SU-DHL-6 (cell line): Measurements from ENCODE around the gene TPK1.

ENCODE experiments used
- H2AFZ ChIP-seq: fragments of 200-600 bp; sonication (generic); 2 replicates; pipeline ENCODE4 v1.6.1; 2014; ENCODE audit warnings: low read depth, mild to moderate bottlenecking, moderate library complexity, mixed read lengths, antibody characterized with exemption, low read length; ENCODE audit not compliant: severe bottlenecking
- H3F3A ChIP-seq: fragments of 200-600 bp; shearing (Covaris generic); 2 replicates; pipeline ENCODE4 v1.6.0; 2016; ENCODE audit warnings: antibody characterized with exemption, mild to moderate bottlenecking; ENCODE audit not compliant: insufficient read depth
- H3K27ac ChIP-seq: fragments of 200-600 bp; sonication (generic); 2 replicates; pipeline ENCODE4 v1.5.1; 2016; ENCODE audit warnings: low read depth, mild to moderate bottlenecking, low read length, moderate library complexity, mixed read lengths
- H3K27me3 ChIP-seq: fragments of 200-600 bp; sonication (generic), shearing (Covaris generic); 2 replicates; pipeline ENCODE4 v1.6.0; 2014; ENCODE audit warnings: mild to moderate bottlenecking, low read length
- H3K36me3 ChIP-seq: fragments of 200-600 bp; sonication (generic); 2 replicates; pipeline ENCODE4 v1.6.1; 2014; ENCODE audit warnings: mild to moderate bottlenecking, low read length, mixed read lengths
- H3K4me2 ChIP-seq: fragments of 300-600, 200-600 bp; shearing (Covaris generic), sonication (generic); 2 replicates; pipeline ENCODE4 v1.6.0; 2014; ENCODE audit warnings: low read length, low read depth, mild to moderate bottlenecking; ENCODE audit not compliant: poor library complexity, severe bottlenecking
- H3K4me3 ChIP-seq: fragments of 200-600 bp; sonication (generic); 2 replicates; pipeline ENCODE4 v1.5.1; 2014; ENCODE audit warnings: antibody characterized with exemption, low read length, mild to moderate bottlenecking, mixed read lengths; ENCODE audit not compliant: insufficient read depth, poor library complexity, severe bottlenecking
- H3K79me2 ChIP-seq: fragments of 200-600 bp; sonication (generic); 2 replicates; pipeline ENCODE4 v1.6.1; 2014; ENCODE audit warnings: mild to moderate bottlenecking, low read length, moderate library complexity; ENCODE audit not compliant: insufficient read depth
- H3K9ac ChIP-seq: fragments of 200-600 bp; sonication (generic); 2 replicates; pipeline ENCODE4 v1.7.0; 2014; ENCODE audit warnings: mild to moderate bottlenecking, low read length
- H3K9me2 ChIP-seq: fragments of 200-600 bp; sonication (generic); replicated peaks from 2 replicates; pipeline ENCODE4 v1.6.1; 2014; ENCODE audit warnings: low read length; ENCODE audit not compliant: insufficient read depth
- H3K9me3 ChIP-seq: fragments of 200-600 bp; sonication (generic); 2 replicates; pipeline ENCODE4 v1.6.1; 2014; ENCODE audit warnings: low read length, mixed read lengths; ENCODE audit not compliant: insufficient read depth
- H4K20me1 ChIP-seq: fragments of 200-600 bp; sonication (generic); 2 replicates; pipeline ENCODE4 v1.6.1; 2014; ENCODE audit warnings: low read depth, mild to moderate bottlenecking, antibody characterized with exemption, low read length, moderate library complexity, mixed read lengths
- CTCF ChIP-seq: fragments of 200-600 bp; sonication (generic); IDR thresholded peaks from one replicate; pipeline ENCODE4 v1.5.1; 2017; ENCODE audit warnings: antibody characterized with exemption, mild to moderate bottlenecking, low read length, moderate library complexity; ENCODE audit not compliant: insufficient read depth, poor library complexity, severe bottlenecking
- EZH2phosphoT487 ChIP-seq: fragments of 200-600 bp; sonication (generic), shearing (Covaris generic); conservative IDR thresholded peaks from 2 replicates; pipeline ENCODE4 v1.6.1; 2018; ENCODE audit warnings: mild to moderate bottlenecking, antibody characterized with exemption, low read length, moderate library complexity, mixed read lengths

Gene TPK1

GRCh38 chr7:144531181-144531580 lies 304.7 kb downstream of the TPK1 start:
- Histone ChIP-seq H3K9me3 (no peaks in the 10 kb centered on the region), H3K4me2 (no peak overlapping the region), H4K20me1 (no peaks in the 10 kb centered on the region), H3K27ac (no peak overlapping the region), H3K27me3 (no peaks in the 10 kb centered on the region), H3K9me2 (no peaks in the 10 kb centered on the region), H3F3A (no peaks in the 10 kb centered on the region), H2AFZ (no peak overlapping the region), H3K4me3 (no peak overlapping the region), H3K9ac (no peak overlapping the region), H3K79me2 (no peaks in the 10 kb centered on the region), H3K36me3 (no peaks in the 10 kb centered on the region)
- TF ChIP-seq CTCF (no peak), EZH2phosphoT487 (no peak)

GRCh38 chr7:144529269-144529926 lies 306.5 kb downstream of the TPK1 start:
- Histone ChIP-seq H3K9me3 (no peaks in the 10 kb centered on the region), H3K4me3 (no peak overlapping the region), H3K9me2 (no peaks in the 10 kb centered on the region), H3K79me2 (no peaks in the 10 kb centered on the region), H4K20me1 (no peaks in the 10 kb centered on the region), H3K36me3 (no peaks in the 10 kb centered on the region), H3K27me3 (no peaks in the 10 kb centered on the region), H3K9ac (no peak overlapping the region), H3K4me2 (no peak overlapping the region), H2AFZ (no peak overlapping the region), H3K27ac (no peak overlapping the region), H3F3A (no peaks in the 10 kb centered on the region)
- TF ChIP-seq EZH2phosphoT487 (no peak), CTCF (no peak)

- TF ChIP-seq CTCF: no peak
- TF ChIP-seq EZH2phosphoT487: no peak
These were observed 307.3 kb downstream of the TPK1 start for GRCh38 chr7:144528536-144529045.

More at GRCh38 chr7:144528536-144529045, 307.3 kb downstream of the TPK1 start:
- H3K36me3 ChIP-seq: no peaks in the 10 kb centered on the region
- H3K4me2 ChIP-seq: no peak overlapping the region
- H3K9me3 ChIP-seq: no peaks in the 10 kb centered on the region
- H3K79me2 ChIP-seq: no peaks in the 10 kb centered on the region
- no peaks in the 10 kb centered on the region for H3K27me3 ChIP-seq
- H3K4me3 ChIP-seq: no peak overlapping the region
- no peaks in the 10 kb centered on the region for H3K9me2 ChIP-seq
- no peaks in the 10 kb centered on the region for H3F3A ChIP-seq
- no peak overlapping the region for H3K9ac ChIP-seq
- H3K27ac ChIP-seq: no peak overlapping the region
- H2AFZ ChIP-seq: no peak overlapping the region
- no peaks in the 10 kb centered on the region for H4K20me1 ChIP-seq
